Embryonic facial prominence (tissue), 1 donor: ENCODE results near the gene RNF223.
"Not testable (repeated sequence)": the region's sequence is repeated elsewhere in the genome, so short reads cannot be mapped to it uniquely, and the experiment has no call there.

Source experiments
- DNase-seq: peaks from one replicate; pipeline ENCODE4 v3.0.0-alpha.2; 2016; ENCODE audit errors: extremely low spot score

Gene RNF223

DNA sequence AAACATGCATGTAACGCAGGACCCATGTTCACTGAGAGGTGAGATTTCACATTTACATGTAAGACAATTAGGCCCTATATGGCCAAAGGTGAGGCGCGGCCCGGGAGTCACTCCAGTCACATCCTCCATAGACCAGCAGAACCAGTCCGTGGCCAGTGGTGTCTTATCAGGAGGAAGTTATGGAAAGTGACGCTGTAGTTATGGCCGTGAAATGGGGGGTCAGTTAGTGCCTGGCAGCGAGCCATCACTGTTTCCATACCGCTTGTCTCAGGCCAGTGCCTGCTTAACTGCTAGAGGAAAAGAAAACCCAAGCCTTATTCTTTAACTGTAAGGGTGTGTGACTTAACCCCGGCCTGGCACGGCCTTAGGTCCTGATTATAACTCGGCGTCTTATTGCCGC, 35.6 kb upstream of the RNF223 start:
- no peak for DNase-seq

DNA sequence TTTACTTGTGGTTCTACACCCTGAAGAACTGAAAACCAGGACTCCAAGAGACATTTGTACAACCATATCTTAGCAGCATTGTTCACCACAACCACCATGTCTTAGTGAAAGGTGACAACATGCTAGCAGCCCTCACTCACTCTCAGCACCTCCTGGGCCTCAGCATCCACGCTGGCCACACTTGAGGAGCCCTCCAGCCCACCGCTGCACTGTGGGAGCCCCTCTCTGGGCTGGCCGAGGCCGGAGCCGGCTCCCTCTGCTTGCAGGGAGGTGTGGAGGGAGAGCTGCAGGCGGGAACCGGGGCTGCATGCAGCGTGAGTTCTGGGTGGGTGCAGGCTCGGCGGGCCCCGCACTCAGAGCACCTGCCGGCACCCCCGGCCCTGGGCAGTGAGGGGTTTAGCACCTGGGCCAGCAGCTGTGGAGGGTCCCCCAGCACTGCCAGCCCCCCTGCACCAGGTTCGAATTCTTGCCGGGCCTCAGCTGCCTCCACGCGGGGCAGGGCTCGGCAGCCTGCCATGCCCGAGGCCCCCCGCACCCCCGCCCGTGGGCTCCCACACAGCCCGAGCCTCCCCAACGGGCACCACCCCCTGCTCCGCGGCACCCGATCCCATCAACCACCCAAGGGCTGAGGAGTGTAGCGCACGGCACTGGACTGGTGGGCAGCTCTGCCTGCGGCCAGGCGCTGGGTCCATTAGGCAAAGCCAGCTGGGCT, 32.6 kb upstream of the RNF223 start:
- DNase-seq: no peak

DNA sequence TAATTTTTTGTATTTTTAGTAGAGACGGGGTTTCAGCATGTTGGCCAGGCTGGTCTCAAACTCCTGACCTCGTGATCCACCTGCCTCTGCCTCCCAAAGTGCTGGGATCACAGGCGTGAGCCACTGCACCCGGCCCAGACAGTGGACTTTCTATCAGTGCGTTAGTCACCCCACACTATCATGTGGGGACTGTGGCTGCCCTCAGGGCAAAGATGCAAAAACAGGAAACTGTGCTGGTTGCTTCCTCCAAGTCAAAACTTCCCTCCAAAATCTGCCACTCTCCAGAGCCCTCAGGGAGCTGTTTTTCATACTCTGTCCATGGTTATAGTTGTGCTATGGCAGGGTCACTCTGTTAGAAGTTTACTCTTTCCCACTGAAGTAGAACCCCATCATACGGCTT, 30.0 kb upstream of the RNF223 start:
- DNase-seq: not testable (repeated sequence)

DNA sequence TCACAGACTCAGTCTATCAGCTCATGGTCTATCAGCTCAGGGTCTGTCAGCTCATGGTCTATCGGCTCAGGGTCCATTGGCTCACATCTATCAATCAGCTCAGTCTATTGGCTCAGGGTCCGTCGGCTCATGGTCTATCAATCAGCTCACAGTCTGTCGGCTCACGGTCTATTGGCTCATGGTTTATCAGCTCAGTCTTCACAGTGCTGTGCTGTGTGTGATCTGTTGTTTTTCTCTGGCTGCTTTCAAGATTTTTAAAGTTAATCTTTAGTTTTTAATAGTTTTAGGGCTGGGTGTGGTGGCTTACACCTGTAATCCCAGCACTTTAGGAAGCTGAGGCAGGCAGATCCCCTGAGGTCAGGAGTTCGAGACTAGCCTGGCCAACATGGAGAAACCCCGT, 27.4 kb upstream of the RNF223 start:
- no peak for DNase-seq

DNA sequence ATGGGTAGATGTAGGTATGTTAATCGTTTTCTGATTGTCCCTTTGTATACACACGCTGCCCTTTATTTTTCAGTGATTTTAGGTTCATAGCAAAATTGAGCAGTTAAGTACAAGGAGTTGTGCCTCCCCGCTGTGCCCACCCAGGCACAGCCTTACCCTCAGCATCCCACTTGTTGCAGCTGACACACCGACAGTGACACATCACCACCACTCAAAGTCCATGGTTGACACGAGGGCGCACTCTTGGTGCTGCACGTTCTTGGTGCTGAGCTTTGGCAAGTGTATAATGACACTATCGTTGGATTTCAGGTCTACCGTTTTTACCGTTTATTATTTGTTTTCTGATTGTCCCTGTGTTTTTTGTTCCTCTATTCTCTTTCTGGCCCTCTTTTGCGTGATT, 26.2 kb upstream of the RNF223 start:
- DNase-seq: no peak

DNA sequence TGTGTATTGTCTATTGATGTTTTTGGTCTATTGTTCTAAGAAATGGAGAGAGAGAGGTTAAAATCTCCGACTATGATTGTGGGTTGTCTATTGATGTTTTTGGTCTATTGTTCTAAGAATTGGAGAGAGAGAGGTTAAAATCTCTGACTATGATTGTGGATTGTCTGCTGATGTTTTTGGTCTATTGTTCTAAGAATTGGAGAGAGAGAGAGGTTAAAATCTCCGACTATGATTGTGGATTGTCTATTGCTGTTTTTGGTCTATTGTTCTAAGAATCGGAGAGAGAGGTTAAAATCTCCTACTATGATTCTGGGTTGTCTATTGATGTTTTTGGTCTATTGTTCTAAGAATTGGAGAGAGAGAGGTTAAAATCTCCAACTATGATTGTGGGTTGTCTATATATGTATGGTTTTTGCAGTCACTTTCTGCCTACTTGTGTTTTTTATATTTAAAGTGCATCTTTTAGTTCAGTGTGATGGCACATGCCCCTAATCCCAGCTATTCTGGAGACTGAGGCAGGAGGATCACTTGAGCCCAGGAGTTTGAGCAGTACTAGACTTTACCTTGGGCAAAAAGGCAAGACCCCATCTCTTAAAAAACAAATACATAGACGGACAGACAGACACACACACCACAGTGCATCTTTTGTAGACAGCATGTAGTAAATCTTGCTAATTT, 25.5 kb upstream of the RNF223 start:
- no peak for DNase-seq

DNA sequence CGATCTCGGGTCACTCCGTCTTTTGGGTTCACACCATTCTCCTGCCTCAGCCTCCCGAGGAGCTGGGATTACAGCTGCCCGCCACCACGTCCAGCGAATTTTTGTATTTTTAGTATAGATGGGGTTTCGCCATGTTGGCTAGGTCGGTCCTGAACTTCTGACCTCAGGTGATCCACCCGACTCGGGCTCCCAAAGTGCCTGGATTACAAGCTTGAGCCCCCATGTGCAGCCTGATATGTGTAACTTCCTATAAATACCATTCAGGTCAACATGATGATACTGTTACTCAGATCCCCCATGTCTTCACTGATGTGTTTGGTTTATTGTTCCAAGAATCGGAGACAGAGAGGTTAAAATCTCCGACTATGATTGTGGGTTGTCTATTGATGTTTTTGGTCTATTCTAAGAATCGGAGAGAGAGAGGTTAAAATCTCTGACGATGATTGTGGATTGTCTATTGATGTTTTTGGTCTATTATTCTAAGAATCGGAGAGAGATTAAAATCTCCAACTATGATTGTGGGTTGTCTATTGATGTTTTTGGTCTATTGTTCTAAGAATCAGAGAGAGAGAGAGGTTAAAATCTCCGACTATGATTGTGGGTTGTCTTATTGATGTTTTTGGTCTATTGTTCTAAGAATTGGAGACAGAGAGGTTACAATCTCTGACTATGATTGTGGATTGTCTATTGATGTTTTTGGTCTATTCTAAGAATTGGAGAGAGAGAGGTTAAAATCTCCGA, 24.7 kb upstream of the RNF223 start:
- no peak for DNase-seq

DNA sequence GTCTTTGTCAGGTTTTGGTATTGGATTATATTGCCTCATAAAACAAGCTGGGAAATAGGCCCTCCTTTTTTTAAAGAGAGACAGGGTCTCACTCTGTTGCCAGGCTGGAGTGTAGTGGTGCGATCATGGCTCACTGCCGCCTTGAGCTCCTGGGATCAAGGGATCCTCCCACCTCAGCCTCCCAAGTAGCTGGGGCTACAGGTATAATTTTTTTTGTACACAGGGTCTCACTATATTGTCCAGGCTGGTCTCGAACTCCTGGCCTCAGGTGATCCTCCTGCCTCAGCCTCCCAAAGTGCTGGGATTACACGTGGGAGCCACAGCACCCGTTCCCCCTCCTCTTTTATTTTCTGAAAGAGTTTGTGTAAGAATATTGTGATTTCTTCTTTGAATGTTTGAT, 22.0 kb upstream of the RNF223 start:
- DNase-seq: not testable (repeated sequence)

DNA sequence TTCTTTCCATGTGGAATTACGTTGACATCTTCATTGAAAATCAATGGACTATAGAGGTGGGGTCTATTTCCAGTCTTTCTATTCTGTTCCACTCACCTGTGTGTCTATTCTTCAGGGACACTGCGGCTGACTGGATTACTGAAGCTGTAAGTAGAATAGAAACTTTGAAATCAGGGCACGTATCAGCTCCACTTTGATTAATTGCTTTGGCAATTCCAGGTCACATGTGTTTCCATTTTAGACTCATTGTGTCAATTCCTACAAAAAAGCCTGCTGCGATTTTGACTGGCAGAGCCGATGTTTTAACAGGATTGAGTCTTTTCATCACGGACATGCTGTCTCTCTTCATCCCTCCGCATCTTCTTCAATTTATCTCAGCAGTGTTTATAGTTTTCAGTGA, 20.9 kb upstream of the RNF223 start:
- no peak for DNase-seq

DNA sequence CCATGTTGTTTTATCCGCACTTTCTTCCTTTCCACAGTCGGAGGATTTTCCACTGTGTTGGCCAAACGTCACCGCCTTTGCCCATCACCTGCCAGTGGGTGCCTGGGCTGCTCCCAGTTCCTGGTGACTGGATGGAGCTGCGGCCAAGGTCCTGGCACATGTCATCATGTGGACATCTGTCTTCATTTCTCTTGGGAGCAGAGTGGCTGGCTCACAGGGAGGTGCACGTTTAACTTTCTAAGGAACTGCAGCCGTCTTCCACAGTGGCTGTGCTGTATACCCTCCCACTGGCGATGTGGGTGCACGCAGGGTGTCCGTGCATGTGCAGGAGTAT, 19.5 kb upstream of the RNF223 start:
- DNase-seq: no peak

DNA sequence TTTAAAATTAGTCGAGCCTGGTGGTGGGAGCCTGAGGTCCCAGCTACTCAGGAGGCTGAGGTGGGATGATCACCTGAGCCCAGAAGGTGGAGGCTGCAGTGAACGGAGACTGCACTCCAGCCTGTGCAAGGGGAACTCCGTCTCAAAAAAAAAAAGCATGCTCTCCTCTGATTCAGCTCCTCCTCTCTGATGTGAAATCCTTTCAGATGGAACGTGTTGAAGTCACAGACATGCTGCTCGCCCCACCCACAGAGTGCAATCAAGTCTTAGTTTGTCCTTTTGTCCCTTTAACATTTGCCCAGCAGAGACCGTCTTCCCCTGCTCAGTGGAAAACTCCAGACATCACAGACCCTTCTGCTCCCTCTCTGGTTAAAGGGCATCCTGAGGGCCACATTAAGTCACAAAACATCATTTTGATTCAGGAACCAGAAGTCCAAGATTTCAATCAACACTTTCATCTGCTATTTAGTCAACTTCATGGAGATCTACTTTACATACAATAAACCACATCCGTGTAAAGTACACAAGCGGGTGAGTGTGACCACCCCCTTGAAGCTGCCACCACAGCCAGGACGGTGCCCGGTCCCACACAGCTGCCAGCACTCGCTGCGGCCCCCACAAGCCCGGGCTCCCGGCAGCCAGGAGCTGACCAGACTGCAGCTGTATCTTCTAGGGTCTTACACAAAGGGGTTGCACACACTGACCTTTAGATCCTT, 18.9 kb upstream of the RNF223 start:
- DNase-seq: no peak

DNA sequence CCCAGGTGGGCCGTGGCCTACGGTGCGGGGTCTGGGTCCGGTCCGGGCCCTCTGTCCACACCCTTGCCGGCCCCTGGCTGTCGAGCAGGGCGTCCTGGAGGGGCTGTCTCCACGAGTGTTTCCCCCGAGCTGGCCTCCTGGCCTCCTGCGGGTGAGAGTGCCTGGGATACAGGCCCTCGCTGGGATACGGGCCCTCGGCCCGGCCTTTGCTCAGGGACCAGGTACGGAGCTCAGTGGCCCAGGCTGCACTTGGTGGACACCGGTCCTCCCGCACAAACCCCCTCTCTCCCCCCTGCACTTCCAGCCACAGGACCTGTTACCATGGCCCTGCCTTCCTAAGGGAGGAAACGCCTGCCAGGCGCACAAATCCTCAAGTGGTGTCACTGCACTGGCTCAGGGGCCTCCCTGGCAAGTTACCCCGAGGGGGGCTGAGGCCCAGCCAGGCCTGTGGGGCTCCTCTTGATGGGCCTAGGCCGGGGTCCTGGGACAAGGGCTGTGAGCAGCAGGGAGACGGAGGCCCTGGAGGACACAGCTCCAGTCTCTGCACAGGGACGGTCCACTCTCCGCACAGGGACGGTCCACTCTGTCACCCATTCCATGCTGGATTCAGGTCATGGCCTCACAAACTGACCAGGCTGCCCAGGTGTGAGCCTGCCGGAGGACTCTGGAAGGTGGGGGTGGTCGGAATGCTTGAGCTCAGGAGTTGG, 18.2 kb upstream of the RNF223 start:
- DNase-seq: no peak

DNA sequence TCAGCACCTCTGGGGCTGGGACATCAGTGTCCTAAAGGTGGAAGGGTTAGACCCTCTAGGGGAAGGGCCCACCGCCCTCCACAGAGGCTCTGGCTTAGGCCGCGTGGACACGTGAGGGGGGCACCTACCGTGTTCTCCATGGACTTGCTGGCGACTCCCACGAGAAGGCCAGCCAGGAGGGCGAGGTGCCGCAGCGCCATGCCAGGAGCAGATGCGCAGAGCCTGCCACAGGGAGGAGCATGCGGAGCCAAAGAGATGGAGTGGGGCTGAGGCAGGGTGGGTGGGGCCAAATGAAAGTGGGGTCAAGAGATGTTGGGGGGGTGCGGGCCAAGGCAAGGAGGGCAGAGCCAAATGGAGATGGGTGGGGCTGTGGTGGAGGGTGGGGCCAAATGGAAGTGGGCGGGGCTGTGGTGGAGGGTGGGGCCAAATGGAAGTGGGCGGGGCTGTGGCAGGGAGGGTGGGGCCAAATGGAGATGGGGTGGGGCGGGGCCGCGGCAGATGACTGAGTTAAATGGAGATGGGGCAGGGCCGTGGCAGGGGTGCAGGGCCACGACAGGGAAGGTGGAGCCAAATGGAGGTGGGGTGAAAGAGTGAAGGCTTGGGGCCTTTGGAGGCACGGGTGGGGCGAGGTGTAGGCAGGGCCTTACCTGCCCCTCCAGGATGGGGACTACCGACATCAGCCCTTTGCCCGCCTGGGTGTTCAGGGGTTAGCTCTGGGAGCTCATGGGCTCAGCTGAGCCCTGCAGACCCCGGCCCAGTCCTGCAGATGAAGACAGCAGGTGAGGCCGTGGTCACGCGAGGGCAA, 17.4 kb upstream of the RNF223 start:
- DNase-seq: no peak

DNA sequence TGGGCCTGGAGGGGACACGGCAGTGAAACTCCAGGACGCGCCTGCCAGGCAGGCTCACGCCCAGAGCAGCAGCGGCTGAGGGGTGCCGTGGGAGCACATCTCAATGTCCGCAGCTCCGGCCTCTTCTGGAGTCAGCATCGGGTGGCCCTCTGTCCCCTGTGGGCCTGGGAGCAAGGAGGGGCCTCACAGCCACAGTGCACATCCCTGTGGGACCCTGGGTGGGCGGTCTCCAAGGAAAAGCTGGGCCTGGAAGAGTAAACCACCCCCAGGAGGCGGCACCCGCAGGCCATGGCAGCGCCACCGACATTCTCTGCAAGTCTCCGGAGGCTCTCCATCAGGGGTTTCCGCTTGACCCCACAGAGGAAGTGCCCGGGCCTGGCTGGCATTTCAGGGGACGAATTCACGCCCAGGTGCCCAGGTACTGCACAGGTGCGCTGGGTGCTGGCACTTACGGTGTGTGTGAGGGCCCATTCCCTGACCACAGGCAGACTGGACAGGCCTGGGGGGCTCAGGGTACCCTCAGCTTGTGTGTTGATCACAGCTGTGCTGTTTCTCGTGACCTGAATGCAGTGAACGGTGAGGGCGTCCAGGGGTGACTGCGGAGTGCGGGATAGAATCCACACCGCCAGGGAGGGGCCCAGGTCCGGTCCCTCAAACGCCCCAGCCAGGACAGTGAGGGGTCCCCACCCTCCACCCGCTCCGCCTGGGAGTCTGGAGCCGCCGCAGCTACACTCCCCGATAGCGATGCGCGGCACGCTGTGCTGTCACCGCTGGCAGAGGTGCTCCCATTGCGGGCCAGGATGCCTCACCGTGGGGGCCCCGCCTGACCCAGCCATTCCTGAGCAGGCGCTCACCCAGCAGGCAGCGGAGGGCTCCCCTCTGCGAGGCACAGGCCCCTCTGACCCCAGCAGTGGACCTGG, 16.6 kb upstream of the RNF223 start:
- DNase-seq: no peak

DNA sequence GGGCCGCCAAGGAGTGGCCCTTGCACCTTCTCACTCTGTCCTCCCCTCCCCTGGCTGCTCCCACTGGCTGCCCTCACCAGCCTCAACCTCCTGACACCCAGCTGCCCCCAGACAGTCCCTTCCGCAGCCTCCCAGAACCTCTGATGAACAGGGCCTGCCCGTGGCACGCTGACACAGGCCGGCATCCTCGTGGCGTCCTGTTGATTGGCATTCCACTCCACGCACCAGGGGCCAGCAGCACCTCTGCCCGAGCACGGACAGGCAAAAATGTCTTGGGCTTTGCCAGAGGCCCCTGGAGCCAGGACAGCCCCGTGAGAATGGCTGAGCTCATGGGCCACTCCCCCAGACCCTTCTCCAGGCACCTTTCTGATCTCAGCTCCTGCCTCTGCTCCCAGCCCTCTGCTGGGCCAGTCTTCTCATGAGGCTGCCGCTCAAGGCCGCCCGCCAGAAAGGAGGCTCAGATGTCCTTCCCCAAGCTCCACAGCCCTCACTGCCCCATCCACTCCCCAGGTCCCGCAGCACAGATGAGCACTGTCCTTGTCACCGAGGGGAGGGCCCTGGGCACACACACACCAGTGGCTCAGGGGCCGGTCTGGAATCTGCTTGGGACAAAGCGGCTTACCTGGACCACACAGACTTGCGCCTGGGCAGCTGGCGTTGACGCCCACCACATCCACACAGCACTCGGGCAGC, 15.8 kb upstream of the RNF223 start:
- no peak for DNase-seq

DNA sequence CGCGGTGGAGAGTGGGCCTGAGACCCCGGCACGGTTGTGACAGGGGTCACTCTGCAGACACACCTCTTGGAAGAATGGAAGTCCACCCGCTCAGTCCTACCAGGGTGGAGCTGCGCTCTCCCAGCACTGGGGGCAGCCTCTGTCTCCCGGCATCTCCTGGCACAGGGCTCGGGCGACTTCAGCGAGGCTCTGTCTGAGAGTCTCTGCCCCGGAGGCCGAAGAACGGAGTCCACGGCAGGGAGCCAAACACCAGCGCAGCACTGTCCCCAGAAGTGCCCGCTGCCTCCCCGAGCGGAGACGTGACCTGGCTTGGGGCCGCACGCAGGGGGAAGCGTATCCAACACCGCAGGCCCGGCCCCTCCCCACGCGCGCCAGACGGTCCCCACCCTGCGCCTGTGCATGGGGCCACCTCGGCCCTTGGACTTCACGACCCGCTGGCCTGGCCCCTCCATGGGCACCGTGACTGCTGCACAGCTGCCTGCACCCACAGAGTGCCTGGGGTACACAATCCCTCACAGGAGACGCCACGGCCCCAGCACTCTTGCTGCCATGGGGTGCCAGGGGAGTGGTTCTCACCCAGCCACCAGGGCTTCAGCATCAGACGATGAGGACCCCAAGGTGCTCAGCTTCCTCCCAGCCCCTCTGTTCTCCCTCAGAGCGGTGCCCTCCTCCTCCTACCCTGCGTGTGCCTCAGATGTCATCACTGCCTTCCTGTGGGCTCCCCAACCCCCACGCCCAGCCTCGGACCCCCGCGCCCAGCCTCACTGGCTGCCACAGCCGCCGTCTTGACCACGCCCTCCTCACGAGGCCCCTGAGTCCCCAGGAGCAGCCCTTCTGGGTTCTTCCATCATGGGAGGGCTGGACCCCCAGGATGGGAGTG, 14.9 kb upstream of the RNF223 start:
- DNase-seq: no peak

DNA sequence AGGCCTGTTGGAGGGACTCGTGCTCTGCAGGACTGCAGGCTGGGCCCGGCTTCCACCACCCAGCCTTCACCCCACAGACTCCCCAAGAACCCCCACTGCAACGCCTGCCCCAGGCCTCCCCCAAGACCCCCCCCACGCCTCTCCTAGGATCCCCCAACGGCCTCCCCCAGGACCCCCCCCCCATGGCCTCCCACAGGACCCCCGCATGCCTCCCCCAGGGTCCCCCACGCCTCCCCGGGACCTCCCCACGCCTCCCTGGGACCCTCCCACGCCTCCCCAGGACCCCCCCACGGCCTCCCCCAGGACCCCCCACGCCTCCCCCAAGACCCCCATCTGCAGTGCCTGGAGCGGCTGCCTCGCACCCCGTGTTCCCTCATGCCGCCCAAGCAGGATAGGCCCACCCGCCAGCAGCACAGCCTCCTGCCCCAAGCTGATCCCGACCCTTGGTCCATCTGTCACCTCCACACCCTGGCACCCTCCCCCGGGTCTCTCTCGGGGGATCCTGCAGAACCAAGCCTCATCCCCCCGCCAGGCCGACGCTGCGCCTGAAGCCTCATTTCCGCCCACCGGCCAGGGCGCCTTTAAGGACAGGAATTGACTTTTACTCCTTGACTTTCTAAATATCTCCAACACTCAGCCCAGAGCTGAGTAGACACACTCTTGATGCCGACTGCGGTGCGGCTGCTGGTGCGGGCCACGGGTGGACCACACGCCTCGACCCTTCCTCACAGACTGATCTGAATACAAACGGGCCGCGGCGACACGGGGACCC, 14.1 kb upstream of the RNF223 start:
- DNase-seq: no peak
